ENCODE results near the gene AKT1S1.

- TF ChIP-seq ATF3 (IDR thresholded peaks at IDR 0.05): no peak
- no peak for TF ChIP-seq REST (IDR thresholded peaks at IDR 0.05; ENCODE audit: low read depth)
- TF ChIP-seq ZBTB33 (IDR thresholded peaks at IDR 0.05; ENCODE audit: extremely low read depth, insufficient replicate concordance, low read length): no peak
- no peak for TF ChIP-seq JUND (IDR thresholded peaks at IDR 0.05)
- peak; percentile 39 for TF ChIP-seq YY1 (IDR thresholded peaks at IDR 0.05; ENCODE audit: extremely low read depth, insufficient replicate concordance, low read depth, low read length)
- TF ChIP-seq POLR2A (IDR thresholded peaks at IDR 0.05; ENCODE audit: borderline replicate concordance, extremely low read depth, insufficient read depth, insufficient read length): no peak
- TF ChIP-seq EZH2phosphoT487 (IDR thresholded peaks at IDR 0.05; ENCODE audit: borderline replicate concordance): no peak
- TF ChIP-seq CTCF (IDR thresholded peaks at IDR 0.05 in 2 of 3, conservative IDR thresholded peaks at IDR 0.05 in 1 of 3; ENCODE audit: borderline replicate concordance in 1 of 3, insufficient read depth in 1 of 3, low read depth in 2 of 3, low read length in 2 of 3): no peak
- TF ChIP-seq SIN3A (IDR thresholded peaks at IDR 0.05; ENCODE audit: low read depth): no peak
- TF ChIP-seq EZH2 (IDR thresholded peaks at IDR 0.05): no peak
- no peak for TF ChIP-seq EGR1 (IDR thresholded peaks at IDR 0.05; ENCODE audit: low read depth)
- TF ChIP-seq POLR2AphosphoS5 (IDR thresholded peaks at IDR 0.05; ENCODE audit: low read depth, low read length): peak; percentile 50; the same call in 1 of the 2 replicates
- no peak for TF ChIP-seq ZNF274 (IDR thresholded peaks at IDR 0.05; ENCODE audit: low read depth, low read length)
Measured at GRCh38 chr19:49877879-49878743, 956 bp upstream of the AKT1S1 start.
